H1 (cell line): Measurements from ENCODE around the gene OTOGL. TPM values are rescaled to one million over a fixed set of nuclear protein-coding genes. Genes with fewer than 3 reads are reported as not detected.

Experiments used
- CHD7 ChIP-seq: fragments of 300-600 bp; sonication (generic); IDR thresholded peaks from 2 replicates; pipeline ENCODE4 v1.7.1; 2012; ENCODE audit warnings: low read length, moderate library complexity, mild to moderate bottlenecking, inconsistent platforms; ENCODE audit not compliant: insufficient replicate concordance
- HDAC2 ChIP-seq, 2 experiments: fragments of 300-600 bp in 1 of 2; sonication (generic) in 1 of 2; IDR thresholded peaks; 2 replicates each; pipeline ENCODE4 v1.6.1; 2011 to 2012; ENCODE audit warnings: low read depth in 2 of 2, low read length in 2 of 2, mild to moderate bottlenecking in 2 of 2, moderate library complexity in 2 of 2, borderline replicate concordance in 1 of 2, inconsistent platforms in 1 of 2
- JUND ChIP-seq: IDR thresholded peaks from 2 replicates; pipeline ENCODE4 v1.6.1; 2011; ENCODE audit warnings: mild to moderate bottlenecking, improper control_type of control experiment, low read length
- KDM1A ChIP-seq: fragments of 200-600, 300-600 bp; sonication (generic); IDR thresholded peaks from 2 replicates; pipeline ENCODE4 v1.7.1; 2016; ENCODE audit warnings: mild to moderate bottlenecking, low read length, borderline replicate concordance
- KDM5A ChIP-seq: fragments of 200-600 bp; IDR thresholded peaks from 2 replicates; pipeline ENCODE4 v1.7.1; 2012; ENCODE audit warnings: mild to moderate bottlenecking, low read length, inconsistent platforms, mixed read lengths
- MAX ChIP-seq: IDR thresholded peaks from 2 replicates; pipeline ENCODE4 v1.6.1; 2012; ENCODE audit warnings: inconsistent platforms
- RAD21 ChIP-seq, 2 experiments: IDR thresholded peaks in 1 of 2; conservative IDR thresholded peaks in 1 of 2; 2 replicates each; pipeline ENCODE4 v1.6.1; 2011; ENCODE audit warnings: low read depth in 2 of 2, low read length in 2 of 2, improper control_type of control experiment in 1 of 2, inconsistent platforms in 1 of 2, mild to moderate bottlenecking in 1 of 2, moderate library complexity in 1 of 2
- SAP30 ChIP-seq: fragments of 300-600 bp; sonication (generic); IDR thresholded peaks from 2 replicates; pipeline ENCODE4 v1.7.1; 2012; ENCODE audit warnings: low read length, moderate library complexity, mild to moderate bottlenecking, inconsistent platforms; ENCODE audit not compliant: insufficient read depth, insufficient replicate concordance
- TEAD4 ChIP-seq: IDR thresholded peaks from 2 replicates; pipeline ENCODE4 v1.6.1; 2012; ENCODE audit warnings: low read depth, low read length, inconsistent platforms, mixed read lengths
- polyA plus RNA-seq, 7 experiments: library from polyadenylated mRNA; depleted of rRNA in 3 of 7; stranded (reverse) in 5 of 7; unstranded in 2 of 7; fragments of >200 nt in 5 of 7; fragments of 200-250 nt in 2 of 7; gene quantifications; 1 replicate in 5 of 7; 2 replicates in 1 of 7; 4 replicates in 1 of 7; pipeline versions ENCODE4 v1.2.1 to v1.2.3, GENCODE V29; 2011 to 2013; ENCODE audit warnings: missing spikeins in 2 of 7, mixed read lengths in 2 of 7
- total RNA-seq: library from RNA; stranded (reverse); fragmentation: NEBNext Ultra II Directional; extraction: Animal tissue kit (Norgen Biotek cat#: 25700); gene quantifications from 2 replicates; pipeline ENCODE4 v1.2.1, GENCODE V29; 2021
- TF ChIP-seq, protein P1 (sequence below): IDR thresholded peaks from 2 replicates; pipeline ENCODE4 v1.6.1; 2011; ENCODE audit warnings: low read depth, mild to moderate bottlenecking, low read length; ENCODE audit not compliant: insufficient read depth

The OTOGL gene
- total and polyA plus RNA-seq, 2 of the 8 experiments (the other 6 are each of a cell fraction or from before 2014, with no cell fraction given) = 0.12 to 0.17 TPM

DNA sequence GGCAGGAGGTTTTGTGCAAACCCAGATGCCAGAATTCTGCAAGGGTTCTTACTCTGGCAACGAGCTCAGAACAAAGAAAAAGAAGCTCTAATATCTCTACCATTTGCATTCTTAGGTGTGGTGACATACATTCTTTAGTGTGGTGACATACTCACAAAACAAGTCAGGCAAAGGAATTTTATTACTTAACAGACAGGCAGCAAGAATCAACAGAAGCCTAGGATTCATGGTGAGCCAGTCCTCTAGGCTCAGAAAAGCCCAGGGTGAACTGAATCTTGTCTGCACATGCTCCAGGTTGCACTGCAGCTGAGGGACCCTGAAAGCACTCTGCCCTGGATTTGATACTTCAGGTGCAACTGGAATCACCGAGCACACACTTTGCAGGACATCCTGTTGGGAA, 222.3 kb downstream of the OTOGL start (continued):
- TF ChIP-seq CHD7 = no peak
- TF ChIP-seq, protein P1, sequence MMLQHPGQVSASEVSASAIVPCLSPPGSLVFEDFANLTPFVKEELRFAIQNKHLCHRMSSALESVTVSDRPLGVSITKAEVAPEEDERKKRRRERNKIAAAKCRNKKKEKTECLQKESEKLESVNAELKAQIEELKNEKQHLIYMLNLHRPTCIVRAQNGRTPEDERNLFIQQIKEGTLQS = no peak
- TF ChIP-seq KDM5A = no peak
- TF ChIP-seq JUND = no peak
- no peak for TF ChIP-seq MAX
- no peak for TF ChIP-seq RAD21 (IDR thresholded peaks at IDR 0.05 in 1 of 2, conservative IDR thresholded peaks at IDR 0.05 in 1 of 2; ENCODE audit: low read depth in 2 of 2, low read length in 2 of 2)
- TF ChIP-seq KDM1A = no peak
- TF ChIP-seq SAP30 = no peak
- no peak for TF ChIP-seq HDAC2 (IDR thresholded peaks at IDR 0.05; ENCODE audit: borderline replicate concordance in 1 of 2, low read depth in 2 of 2, low read length in 2 of 2)
- TF ChIP-seq TEAD4 = no peak
- TF ChIP-seq, all 59 proteins: peak for 0
